ENCODE results near the gene RTEL1. TPM values are rescaled to one million over a fixed set of nuclear protein-coding genes. Genes with fewer than 3 reads are reported as not detected.

Gene RTEL1
- total and polyA plus RNA-seq, 9 of the 15 experiments (the other 6 are each of a cell fraction or from before 2014, with no cell fraction given): 0.36 to 61.0 (median 17.9) TPM

GRCh38 chr20:63641792-63642523, 16.2 kb upstream of the RTEL1 start (continued):
- no peak for TF ChIP-seq ZNF175 (CRISPR knock-in tag; IDR thresholded peaks at IDR 0.05; ENCODE audit: low read depth)
- TF ChIP-seq STAT5A (IDR thresholded peaks at IDR 0.05; ENCODE audit: borderline replicate concordance, low read length): no peak
- TF ChIP-seq NELFE (IDR thresholded peaks at IDR 0.05; ENCODE audit: insufficient read depth, insufficient read length): no peak
- TF ChIP-seq ZBTB49 (CRISPR knock-in tag; IDR thresholded peaks at IDR 0.05; ENCODE audit: borderline replicate concordance): no peak
- TF ChIP-seq GTF2B (IDR thresholded peaks at IDR 0.05; ENCODE audit: extremely low read depth, insufficient read length): no peak
- TF ChIP-seq SIN3B (IDR thresholded peaks at IDR 0.05; ENCODE audit: low read depth): peak; percentile 29; the same call in 1 of the 2 replicates
- no peak for TF ChIP-seq ELK1 (CRISPR knock-in tag; IDR thresholded peaks at IDR 0.05)
- no peak for TF ChIP-seq ZNF436 (CRISPR knock-in tag; IDR thresholded peaks at IDR 0.05)
- TF ChIP-seq RB1 (IDR thresholded peaks at IDR 0.05; ENCODE audit: low read depth): peak; percentile 62
- TF ChIP-seq SMAD3 (CRISPR knock-in tag; conservative IDR thresholded peaks at IDR 0.05): no peak
- TF ChIP-seq ZC3H8 (IDR thresholded peaks at IDR 0.05): no peak
- TF ChIP-seq COPS2 (conservative IDR thresholded peaks at IDR 0.05): no peak
- no peak for TF ChIP-seq NEUROD1 (IDR thresholded peaks at IDR 0.05; ENCODE audit: borderline replicate concordance, low read depth, low read length, partially characterized antibody)
- no peak for TF ChIP-seq ZNF778 (CRISPR knock-in tag; IDR thresholded peaks at IDR 0.05)
- TF ChIP-seq SREBF2 (CRISPR knock-in tag; IDR thresholded peaks at IDR 0.05): no peak
- TF ChIP-seq ZFPM2 (CRISPR knock-in tag; IDR thresholded peaks at IDR 0.05): no peak
- no peak for TF ChIP-seq ZNF124 (CRISPR knock-in tag; IDR thresholded peaks at IDR 0.05)
- TF ChIP-seq CC2D1A (IDR thresholded peaks at IDR 0.05): no peak
- TF ChIP-seq HDAC3 (IDR thresholded peaks at IDR 0.05; ENCODE audit: borderline replicate concordance, partially characterized antibody): no peak
- TF ChIP-seq ZBTB7A (IDR thresholded peaks at IDR 0.05; ENCODE audit: borderline replicate concordance, control insufficient read depth, low read depth, low read length): peak; percentile 81; the same call in 1 of the 2 replicates
- no peak for TF ChIP-seq ZNF384 (IDR thresholded peaks at IDR 0.05; ENCODE audit: low read depth, low read length)
- no peak for TF ChIP-seq CGGBP1 (CRISPR knock-in tag; IDR thresholded peaks at IDR 0.05)
- TF ChIP-seq E2F3 (CRISPR knock-in tag; IDR thresholded peaks at IDR 0.05): no peak
- TF ChIP-seq ARID3A (IDR thresholded peaks at IDR 0.05; ENCODE audit: borderline replicate concordance, low read depth, low read length): no peak
